Heart left ventricle (tissue), 13 donors: ENCODE measurements around the gene NFKB1.

Experiments
- CTCF ChIP-seq, 12 donors: fragments of 200-600 bp; sonication (generic) in 4 of 12; IDR thresholded peaks; one replicate each; pipeline versions ENCODE4 v1.5.0 to v1.8.0; 2018 to 2022; ENCODE audit warnings: antibody characterized with exemption in 12 of 12, mild to moderate bottlenecking in 5 of 12
- POLR2A ChIP-seq, 2 donors: fragments of 450-650 bp; IDR thresholded peaks; one replicate each; pipeline ENCODE4 v1.6.1; 2017; ENCODE audit warnings: antibody characterized with exemption in 2 of 2, mild to moderate bottlenecking in 2 of 2, moderate library complexity in 2 of 2
- donor health status: ischemic (EF 13 %, LVEDD 7.1; RV severe dilation, severe dysfunction).
- donor health status: DM: no; HTN: yes; CAD: no.
- donor health status: DM: no; HTN: no; CAD: no.
- donor health status: ischemic (EF 25% LVEDD 6.9; RV normal size, moderate dysfunction).
- donor health status: ischemic (EF 25% LVEDD 5.7; RV mildly dilated, moderate dysfunction).
- donor health status: ischemic (EF 35%, LVEDD 5.7; RV mildly dilated, moderate dysfunction).
- donor health status: nonischemic (EF 11% LVEDD 7.7; RV severe dilation, severe dysfunction).
- donor health status: DM: yes; HTN: yes; CAD: no.
- donor health status: PGD.
- donor health status: ischemic (EF 29% LVEDD 5.4; RV normal size, mild dysfunction).
- donor health status: nonischemic (EF 23%, LVEDD 6.1; RV moderate dilation, normal function).

DNA sequence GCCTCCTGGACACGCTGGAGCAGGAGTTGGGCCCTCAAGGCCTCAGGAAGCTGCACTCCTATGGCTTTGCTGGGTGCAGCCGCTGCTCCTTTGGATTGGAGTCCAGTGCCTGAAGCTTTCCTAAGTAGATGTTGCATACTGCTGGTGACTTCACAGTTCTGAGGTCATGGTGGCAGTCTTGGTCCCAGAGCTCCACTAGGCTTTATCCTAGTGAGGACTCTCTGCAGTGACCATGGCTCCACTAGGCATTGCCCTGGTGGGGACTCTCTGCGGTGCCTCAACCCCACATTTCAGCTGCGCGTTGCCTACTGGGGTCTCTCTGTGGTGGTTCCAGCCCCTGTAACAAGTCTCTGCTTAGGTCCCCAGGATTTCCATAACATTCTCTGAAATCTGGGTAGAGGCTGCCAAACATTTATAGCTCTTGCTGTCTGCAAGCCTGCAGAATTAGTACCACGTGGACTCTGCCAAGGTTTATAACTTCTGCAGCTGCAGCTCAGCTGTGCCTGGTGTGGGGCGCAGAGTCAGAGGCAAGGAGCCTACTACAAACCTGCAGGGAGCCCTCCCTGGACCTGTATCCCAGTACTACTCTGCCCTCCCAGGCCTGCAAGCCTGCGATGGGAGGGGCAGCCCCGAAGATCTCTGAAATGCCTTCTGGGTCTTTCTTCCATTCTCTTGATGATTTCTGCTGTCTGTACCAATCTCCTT, 46.0 kb upstream of the NFKB1 start:
- TF ChIP-seq CTCF (IDR thresholded peaks at IDR 0.05) (no peak), POLR2A (IDR thresholded peaks at IDR 0.05) (no peak)
